Measurements from ENCODE around the gene VDAC2. TPM values are rescaled to one million over a fixed set of nuclear protein-coding genes. Genes with fewer than 3 reads are reported as not detected.
"Not testable (repeated sequence)": the region's sequence is repeated elsewhere in the genome, so short reads cannot be mapped to it uniquely, and the experiment has no call there.

VDAC2 gene, protein sequence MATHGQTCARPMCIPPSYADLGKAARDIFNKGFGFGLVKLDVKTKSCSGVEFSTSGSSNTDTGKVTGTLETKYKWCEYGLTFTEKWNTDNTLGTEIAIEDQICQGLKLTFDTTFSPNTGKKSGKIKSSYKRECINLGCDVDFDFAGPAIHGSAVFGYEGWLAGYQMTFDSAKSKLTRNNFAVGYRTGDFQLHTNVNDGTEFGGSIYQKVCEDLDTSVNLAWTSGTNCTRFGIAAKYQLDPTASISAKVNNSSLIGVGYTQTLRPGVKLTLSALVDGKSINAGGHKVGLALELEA
- 275 and 285 TPM in 2 replicates for total RNA-seq (2014; rRNA removed; shearing (Covaris generic))

DNA sequence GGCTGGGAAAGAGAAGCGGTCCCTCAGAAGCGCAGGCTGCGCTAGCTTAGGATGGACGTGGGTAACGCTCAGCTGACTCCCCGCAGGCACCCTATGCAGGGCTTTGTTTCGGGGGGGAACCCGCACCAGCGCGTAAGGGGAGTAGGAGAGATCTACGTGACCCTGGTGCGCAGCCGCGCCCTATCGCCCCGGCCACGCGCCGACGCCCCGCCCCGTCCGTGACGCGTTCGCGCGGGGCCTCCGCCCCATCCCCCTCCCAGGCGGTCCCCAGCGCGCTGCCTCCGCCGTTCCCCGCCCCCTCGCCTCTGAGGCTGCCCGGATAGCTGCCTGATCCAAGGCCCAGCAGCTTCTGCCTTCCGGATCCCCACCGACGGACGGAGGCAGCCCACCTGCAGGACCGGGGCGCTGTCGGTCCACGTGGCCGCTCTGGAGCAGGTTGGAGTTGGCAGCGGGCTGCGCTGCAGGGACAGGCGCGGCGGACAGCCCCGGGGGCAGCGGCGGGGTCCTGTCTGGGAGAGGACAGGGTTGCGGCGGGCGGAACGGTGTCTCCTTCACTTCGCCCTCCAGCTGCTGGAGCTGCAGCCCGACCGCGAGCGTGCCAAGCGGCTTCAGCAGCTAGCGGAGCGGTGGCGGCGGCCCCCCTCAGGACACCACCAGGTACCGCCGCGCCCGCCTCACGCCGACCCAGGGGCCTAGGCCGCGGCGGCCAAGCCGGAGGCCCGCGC is at the start of gene VDAC2:
Gene VDAC2 (plus strand): TSS at position 515 of the 725 bp plus-strand sequence. CDS start 363 bp downstream, outside the sequence.
- Histone ChIP-seq H3K4me3 (peak within 1 kb of the TSS; percentile 99), H3K4me1 (no peaks in the 10 kb centered on the region), H3K9me3 (replicated peaks) (no peaks in the 10 kb centered on the region), H3K27me3 (no peaks in the 10 kb centered on the region), H3K36me3 (peaks cover 40% of the 10 kb centered on the region), H3K27ac (peak within 1 kb of the TSS; percentile 100)
- DNase-seq, result peak; percentile 94 to 95

DNA sequence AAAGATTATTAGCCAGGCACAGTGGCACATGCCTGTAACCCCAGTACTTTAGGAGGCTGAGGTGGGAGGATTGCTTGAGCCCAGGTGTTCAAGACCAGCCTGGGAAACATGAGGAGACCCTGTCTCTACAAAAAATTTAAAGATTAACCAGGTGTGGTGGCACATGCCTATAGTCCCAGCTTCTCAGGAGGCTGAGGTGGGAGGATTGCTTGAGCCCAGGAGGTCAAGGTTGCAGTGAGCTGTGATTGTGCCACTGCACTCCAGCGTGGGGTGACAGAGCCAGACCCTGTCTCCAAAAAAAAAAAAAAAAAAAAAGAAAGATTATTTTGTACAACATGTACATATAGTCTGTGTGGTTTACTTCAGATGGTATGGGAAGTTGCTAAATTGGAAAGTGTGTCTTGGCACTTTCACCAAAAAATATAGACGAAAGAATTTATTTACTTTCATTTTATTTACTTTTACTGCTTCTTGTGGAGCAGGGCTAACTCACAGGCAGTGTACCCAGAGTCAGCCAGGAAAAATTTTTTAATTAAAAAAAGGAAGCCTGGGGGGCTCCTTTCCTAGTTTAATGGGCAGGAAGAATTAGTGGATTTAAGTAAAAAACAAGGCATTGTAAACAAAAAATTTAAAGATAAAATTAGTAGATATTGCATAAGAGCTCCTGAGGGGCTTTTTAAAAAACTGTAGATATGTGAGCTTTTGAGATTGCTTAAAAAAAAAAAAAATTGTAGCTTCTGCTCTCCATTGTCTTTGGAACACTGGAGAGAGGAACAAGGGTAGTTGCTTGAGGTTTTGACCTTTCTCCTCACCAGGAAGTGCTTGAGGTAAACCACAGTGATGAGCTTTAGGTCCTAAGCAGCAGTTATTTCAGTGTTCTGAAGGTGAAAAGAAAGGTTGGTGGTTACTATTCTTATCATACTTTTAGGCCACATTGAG is 44.6 kb upstream of the VDAC2 start:
- Histone ChIP-seq H3K27ac (no peak overlapping the region), H3K9me3 (replicated peaks) (no peaks in the 10 kb centered on the region), H3K4me1 (no peaks in the 10 kb centered on the region), H3K4me3 (no peak overlapping the region), H3K36me3 (peaks cover 16% of the 10 kb centered on the region), H3K27me3 (no peaks in the 10 kb centered on the region)
- DNase-seq, result no peak

DNA sequence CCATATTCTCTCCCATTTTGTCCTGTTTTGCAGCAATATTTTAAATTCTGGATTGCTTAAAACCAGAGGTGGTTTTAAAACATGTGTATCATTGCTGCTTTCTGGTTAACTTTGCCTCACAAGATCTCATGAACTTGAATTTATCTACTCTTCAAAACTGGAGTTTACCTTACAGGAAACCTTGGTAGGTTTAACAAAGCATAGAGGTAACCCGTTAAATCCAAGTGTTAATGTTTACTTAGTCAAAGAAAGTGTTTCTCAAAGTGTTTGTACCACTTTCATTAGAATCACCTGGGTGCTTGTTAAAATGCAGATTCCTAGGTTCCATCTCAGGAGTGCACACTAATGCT is 44.0 kb upstream of the VDAC2 start:
- H3K27ac ChIP-seq, result no peak overlapping the region

DNA sequence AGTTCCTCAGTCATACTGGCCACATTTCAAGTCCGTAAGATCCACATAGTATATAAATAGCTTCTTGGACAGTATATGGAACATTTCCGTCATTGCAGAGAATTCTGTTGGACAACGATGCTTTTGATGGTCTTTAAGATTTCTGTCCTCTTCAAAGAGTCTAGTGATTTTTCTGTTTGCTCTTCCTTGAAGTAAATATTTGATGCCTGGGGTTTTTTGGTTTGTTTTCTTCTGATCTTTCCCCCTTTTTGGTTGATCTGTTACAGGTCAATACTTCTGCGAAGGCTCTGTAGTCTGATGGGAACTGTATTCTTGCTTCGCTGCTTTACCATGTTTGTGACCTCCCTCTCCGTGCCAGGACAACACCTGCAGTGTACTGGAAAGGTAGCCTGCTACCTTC is 42.3 kb upstream of the VDAC2 start:
- Histone ChIP-seq H3K27me3 (no peaks in the 10 kb centered on the region), H3K27ac (no peak overlapping the region), H3K36me3 (peaks cover 24% of the 10 kb centered on the region), H3K9me3 (replicated peaks) (no peaks in the 10 kb centered on the region), H3K4me3 (no peak overlapping the region), H3K4me1 (no peaks in the 10 kb centered on the region)
- no peak for DNase-seq

More for the DNA sequence above, 44.0 kb upstream of the VDAC2 start:
- H3K4me3 ChIP-seq, result no peak overlapping the region
- no peak for DNase-seq
- no peaks in the 10 kb centered on the region for H3K9me3 ChIP-seq (replicated peaks)
- H3K36me3 ChIP-seq, result peaks cover 20% of the 10 kb centered on the region
- H3K4me1 ChIP-seq, result no peaks in the 10 kb centered on the region
- no peaks in the 10 kb centered on the region for H3K27me3 ChIP-seq

DNA sequence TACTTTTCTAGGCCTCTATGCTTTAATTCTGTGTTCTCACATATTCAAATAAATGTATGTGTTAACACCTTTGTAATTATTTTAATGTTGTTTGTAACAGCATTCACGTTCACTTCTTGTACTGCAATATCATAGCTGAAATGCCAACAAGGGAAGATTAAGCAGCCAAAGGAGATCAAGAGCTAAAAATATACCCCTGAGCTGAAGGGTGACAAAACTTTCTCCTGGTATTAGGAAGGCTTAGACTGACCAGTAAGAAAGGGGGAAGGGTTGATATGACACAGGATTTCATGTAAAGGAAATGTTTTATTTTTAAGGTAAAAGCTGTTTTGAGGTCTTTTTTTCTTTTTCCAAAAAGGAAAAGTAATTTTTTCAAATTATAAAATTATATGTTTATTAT is 40.4 kb upstream of the VDAC2 start:
- H3K27ac ChIP-seq, result no peak overlapping the region
- peaks cover 25% of the 10 kb centered on the region for H3K36me3 ChIP-seq
- no peaks in the 10 kb centered on the region for H3K9me3 ChIP-seq (replicated peaks)
- H3K27me3 ChIP-seq, result no peaks in the 10 kb centered on the region
- no peak overlapping the region for H3K4me3 ChIP-seq
- H3K4me1 ChIP-seq, result no peaks in the 10 kb centered on the region
- DNase-seq, result no peak

DNA sequence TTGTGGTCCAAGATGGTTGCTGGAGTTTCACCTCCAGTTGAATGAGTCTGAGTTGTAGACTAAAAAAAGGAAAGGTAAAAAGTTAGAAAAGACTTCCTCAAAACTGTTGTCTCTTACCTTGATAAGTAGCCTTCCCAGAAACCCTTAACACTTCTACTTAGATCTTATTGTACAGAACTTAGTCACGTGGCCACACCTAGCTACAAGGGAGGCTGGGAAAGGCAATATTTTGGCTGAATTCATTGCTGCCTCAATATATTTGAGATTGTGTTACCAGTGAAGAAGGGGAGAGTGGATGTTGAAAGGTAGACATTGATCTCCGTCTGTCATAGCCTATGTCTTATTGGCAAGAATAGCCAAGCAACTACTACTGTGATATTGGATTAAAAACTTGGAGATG is 35.5 kb upstream of the VDAC2 start:
- H3K27ac ChIP-seq, result no peak overlapping the region
- no peaks in the 10 kb centered on the region for H3K4me1 ChIP-seq
- no peak overlapping the region for H3K4me3 ChIP-seq
- peaks cover 24% of the 10 kb centered on the region for H3K36me3 ChIP-seq
- no peaks in the 10 kb centered on the region for H3K27me3 ChIP-seq
- no peaks in the 10 kb centered on the region for H3K9me3 ChIP-seq (replicated peaks)
- no peak for DNase-seq

DNA sequence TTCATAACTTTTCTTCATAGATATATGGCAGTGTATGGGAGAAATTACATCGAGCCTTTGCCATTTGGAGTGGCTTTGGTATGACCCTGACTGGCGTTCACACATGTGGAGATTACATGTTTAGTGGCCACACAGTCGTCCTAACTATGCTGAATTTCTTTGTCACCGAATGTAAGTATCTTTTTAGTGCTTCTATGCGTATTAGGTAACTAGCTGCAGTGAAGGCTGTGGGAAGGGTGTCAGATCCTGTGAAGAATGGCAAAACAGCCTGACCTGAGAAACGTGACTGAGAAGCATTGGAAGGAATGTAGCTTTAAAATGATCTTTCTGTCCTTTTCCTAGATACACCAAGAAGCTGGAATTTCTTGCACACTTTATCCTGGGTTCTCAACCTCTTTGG is 34.5 kb upstream of the VDAC2 start:
- DNase-seq, result no peak
- H3K27me3 ChIP-seq, result no peaks in the 10 kb centered on the region
- peaks cover 24% of the 10 kb centered on the region for H3K36me3 ChIP-seq
- H3K4me1 ChIP-seq, result no peaks in the 10 kb centered on the region
- H3K9me3 ChIP-seq (replicated peaks), result no peaks in the 10 kb centered on the region
- no peak overlapping the region for H3K4me3 ChIP-seq
- H3K27ac ChIP-seq, result no peak overlapping the region

DNA sequence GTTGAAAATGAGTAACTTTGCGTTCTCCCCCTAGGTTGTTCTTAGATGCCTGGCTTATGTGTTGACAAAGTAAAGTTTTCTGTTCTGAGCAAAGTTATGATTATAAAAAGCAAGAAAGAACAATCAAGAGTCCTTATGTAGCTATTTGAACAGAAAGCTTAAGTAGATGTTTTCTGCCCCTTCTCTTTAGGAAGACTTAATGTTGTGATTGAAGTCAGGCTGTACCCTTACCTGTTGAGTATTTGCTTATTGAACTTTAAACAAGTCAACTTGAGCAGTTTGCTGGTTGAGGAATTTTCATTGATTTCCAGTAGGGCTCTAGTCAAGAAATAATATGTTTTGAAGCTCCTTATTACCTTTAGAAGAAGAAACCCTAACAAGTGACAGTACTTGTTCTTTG is 33.9 kb upstream of the VDAC2 start:
- H3K27ac ChIP-seq, result no peak overlapping the region
- no peaks in the 10 kb centered on the region for H3K27me3 ChIP-seq
- no peaks in the 10 kb centered on the region for H3K4me1 ChIP-seq
- peaks cover 25% of the 10 kb centered on the region for H3K36me3 ChIP-seq
- no peak overlapping the region for H3K4me3 ChIP-seq
- DNase-seq, result no peak
- no peaks in the 10 kb centered on the region for H3K9me3 ChIP-seq (replicated peaks)

DNA sequence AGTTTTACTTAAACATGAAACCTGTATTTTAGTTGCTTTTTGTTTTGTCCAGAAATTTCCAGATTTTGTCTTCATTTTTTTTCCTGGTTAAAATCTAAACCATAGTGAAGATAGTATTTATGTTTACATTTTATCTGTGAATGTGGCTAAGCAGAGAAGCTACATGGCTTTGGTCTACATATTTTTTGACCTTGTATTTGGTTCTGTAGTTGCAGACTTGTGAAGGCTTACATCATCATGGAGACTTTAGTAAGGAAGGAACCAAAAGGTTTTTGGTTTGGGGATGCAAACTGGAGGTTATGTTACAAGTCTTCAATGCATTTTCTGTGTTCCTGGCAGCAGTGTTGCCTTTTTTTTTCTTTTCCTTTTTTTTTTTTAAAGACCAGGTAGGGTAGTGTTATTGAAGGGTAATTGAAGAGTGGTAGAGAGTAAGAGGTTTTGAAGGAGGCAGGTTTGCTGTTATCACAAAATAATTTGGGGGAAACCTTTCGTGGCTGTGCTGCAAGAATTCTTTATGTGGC is 30.9 kb upstream of the VDAC2 start:
- no peaks in the 10 kb centered on the region for H3K27me3 ChIP-seq
- H3K4me3 ChIP-seq, result no peak overlapping the region
- DNase-seq, result no peak
- no peaks in the 10 kb centered on the region for H3K4me1 ChIP-seq
- H3K9me3 ChIP-seq (replicated peaks), result no peaks in the 10 kb centered on the region
- peaks cover 20% of the 10 kb centered on the region for H3K36me3 ChIP-seq
- H3K27ac ChIP-seq, result no peak overlapping the region

DNA sequence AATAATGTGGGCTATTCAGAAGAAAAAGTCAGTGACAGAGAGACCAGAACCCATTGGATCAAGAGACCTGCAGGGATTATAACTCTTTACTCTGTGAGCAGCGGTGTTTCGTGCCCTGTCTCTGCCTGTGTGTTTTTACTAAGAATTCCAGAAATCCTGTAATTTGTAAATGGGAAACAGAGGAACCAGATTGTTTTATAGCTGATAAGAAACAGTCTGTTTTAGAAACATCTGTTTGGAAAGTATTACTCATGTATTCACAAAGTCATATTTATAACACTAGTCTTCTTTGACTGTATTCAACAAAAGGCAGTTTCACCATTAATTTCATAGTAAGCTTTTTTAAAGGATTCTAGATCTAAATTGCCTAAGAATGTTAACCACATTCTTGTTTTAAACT is 30.0 kb upstream of the VDAC2 start:
- no peaks in the 10 kb centered on the region for H3K9me3 ChIP-seq (replicated peaks)
- H3K27me3 ChIP-seq, result no peaks in the 10 kb centered on the region
- no peak for DNase-seq
- peaks cover 15% of the 10 kb centered on the region for H3K36me3 ChIP-seq
- no peak overlapping the region for H3K4me3 ChIP-seq
- H3K4me1 ChIP-seq, result no peaks in the 10 kb centered on the region
- no peak overlapping the region for H3K27ac ChIP-seq

DNA sequence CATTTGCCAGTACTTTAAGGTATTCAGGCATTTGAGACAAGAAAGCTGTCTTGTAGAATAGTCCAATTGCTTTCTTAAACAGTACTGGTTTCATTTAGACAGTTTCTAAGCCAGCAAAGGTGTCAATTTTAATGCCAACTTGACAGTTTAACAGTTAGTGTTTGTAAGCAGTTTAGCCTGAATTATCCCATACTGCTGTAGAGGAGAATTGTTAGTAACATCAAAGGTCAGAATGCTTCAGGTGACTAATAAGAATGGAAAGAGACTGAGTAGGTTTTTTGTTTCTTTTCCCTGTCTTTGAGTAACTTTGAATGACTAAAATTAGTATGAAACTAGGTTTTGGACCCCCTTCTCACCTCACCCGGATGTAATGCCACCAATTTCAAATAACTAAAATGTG is 29.5 kb upstream of the VDAC2 start:
- Histone ChIP-seq H3K36me3 (peaks cover 14% of the 10 kb centered on the region), H3K4me3 (no peak overlapping the region), H3K4me1 (no peaks in the 10 kb centered on the region), H3K9me3 (replicated peaks) (no peaks in the 10 kb centered on the region), H3K27me3 (no peaks in the 10 kb centered on the region), H3K27ac (no peak overlapping the region)
- no peak for DNase-seq

DNA sequence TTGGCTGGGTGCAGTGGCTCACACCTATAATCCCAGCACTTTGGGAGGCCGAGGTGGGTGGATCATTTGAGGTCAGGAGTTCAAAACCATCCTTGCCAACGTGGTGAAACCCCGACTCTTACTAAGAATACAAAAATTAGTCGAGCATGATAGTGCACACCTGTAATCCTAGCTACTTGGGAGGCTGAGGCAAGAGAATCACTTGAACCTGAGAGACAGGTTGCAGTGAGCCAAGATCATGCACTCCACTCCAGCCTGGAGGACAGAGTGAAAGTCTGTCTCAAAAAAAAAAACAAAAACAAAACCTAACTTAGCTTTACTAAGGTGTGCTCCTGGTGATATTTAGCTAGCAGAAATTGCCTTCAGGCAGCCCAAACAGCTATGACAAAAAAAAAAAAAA is 24.3 kb upstream of the VDAC2 start:
- H3K4me3 ChIP-seq, result no peak overlapping the region

DNA sequence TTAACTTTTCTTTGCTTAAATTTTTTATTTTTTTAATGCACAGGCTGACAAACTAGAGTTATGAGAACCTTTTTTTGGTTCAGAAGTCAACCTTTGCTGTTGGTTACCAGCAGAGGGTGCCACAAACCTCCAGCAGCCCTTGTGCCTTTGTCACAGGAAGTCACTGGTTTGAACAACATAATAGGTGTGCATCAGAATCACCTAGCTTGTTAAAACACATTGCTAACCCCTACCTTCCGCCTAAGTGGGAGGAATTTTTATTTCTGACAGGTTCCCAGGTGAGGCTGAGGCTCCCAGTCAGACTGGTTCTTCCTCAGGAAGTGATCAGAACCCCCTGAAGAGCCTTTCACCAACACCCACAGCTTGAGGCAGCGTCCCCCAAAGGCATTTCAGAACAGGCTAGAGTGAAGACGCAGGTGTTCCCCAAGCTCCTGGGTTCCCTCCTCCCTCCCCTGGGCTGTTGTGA is 22.6 kb upstream of the VDAC2 start:
- H3K36me3 ChIP-seq, result no peaks in the 10 kb centered on the region
- H3K27ac ChIP-seq, result no peak overlapping the region
- H3K27me3 ChIP-seq, result no peaks in the 10 kb centered on the region
- no peak overlapping the region for H3K4me3 ChIP-seq
- no peaks in the 10 kb centered on the region for H3K9me3 ChIP-seq (replicated peaks)
- peak; percentile 16 to 56 for DNase-seq
- no peaks in the 10 kb centered on the region for H3K4me1 ChIP-seq

More for the DNA sequence above, 24.3 kb upstream of the VDAC2 start:
- H3K27me3 ChIP-seq, result no peaks in the 10 kb centered on the region
- H3K27ac ChIP-seq, result no peak overlapping the region
- H3K9me3 ChIP-seq (replicated peaks), result no peaks in the 10 kb centered on the region
- no peaks in the 10 kb centered on the region for H3K4me1 ChIP-seq
- no peak for DNase-seq
- peaks cover 3% of the 10 kb centered on the region; the same call in 1 of the 2 replicates for H3K36me3 ChIP-seq

DNA sequence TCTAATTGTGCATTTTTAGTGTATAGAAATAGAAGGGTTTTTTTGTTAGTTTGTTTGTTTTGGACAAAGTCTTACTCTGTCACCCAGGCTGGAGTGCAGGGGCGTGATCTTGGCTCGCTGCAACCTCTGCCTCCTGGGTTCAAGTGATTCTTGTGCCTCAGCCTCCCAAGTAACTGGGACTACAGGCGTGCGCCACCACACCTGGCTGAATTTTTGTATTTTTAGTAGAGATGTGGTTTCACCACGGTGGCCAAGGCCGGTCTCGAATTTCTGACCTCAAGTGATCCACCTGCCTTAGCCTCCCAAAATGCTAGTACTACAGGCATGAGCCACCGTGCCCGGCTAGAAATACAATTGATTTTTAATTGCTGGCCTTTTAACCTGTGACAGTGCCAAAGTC is 22.1 kb upstream of the VDAC2 start:
- H3K4me1 ChIP-seq; DNase-seq; H3K27me3 ChIP-seq; H3K36me3 ChIP-seq; H3K27ac ChIP-seq; H3K9me3 ChIP-seq (replicated peaks); H3K4me3 ChIP-seq: not testable (repeated sequence)
